Measurements from ENCODE around the gene GPER1.

Gene GPER1

GRCh38 chr7:1111156-1111555 is 23.2 kb downstream of the GPER1 start:
- no peaks in the 10 kb centered on the region for H3K9me2 ChIP-seq (replicated peaks; ENCODE audit: control insufficient read depth, low read length)
- H3K79me2 ChIP-seq (ENCODE audit: control insufficient read depth, low read length) = peaks cover 22% of the 10 kb centered on the region
- peaks cover 6% of the 10 kb centered on the region; the same call in 1 of the 2 replicates for H3K36me3 ChIP-seq (ENCODE audit: control insufficient read depth, low read length)
- H3K4me3 ChIP-seq (ENCODE audit: low read length) = no peak overlapping the region
- no peaks in the 10 kb centered on the region for H3F3A ChIP-seq (ENCODE audit: control insufficient read depth, insufficient read depth)
- peaks cover 12% of the 10 kb centered on the region for H3K4me1 ChIP-seq (ENCODE audit: control insufficient read depth, low read length)
- no peaks in the 10 kb centered on the region for H3K27me3 ChIP-seq (ENCODE audit: control insufficient read depth, low read length)
- no peak overlapping the region for H3K27ac ChIP-seq (ENCODE audit: low read depth, low read length)
- no peaks in the 10 kb centered on the region for H3K9me3 ChIP-seq (ENCODE audit: control insufficient read depth, insufficient read depth, low read length)
- no peaks in the 10 kb centered on the region for H4K20me1 ChIP-seq (ENCODE audit: control insufficient read depth, insufficient read depth, low read depth, low read length)
- no peak for TF ChIP-seq EZH2phosphoT487 (IDR thresholded peaks at IDR 0.05; ENCODE audit: borderline replicate concordance, low read length)
- TF ChIP-seq, protein P1, sequence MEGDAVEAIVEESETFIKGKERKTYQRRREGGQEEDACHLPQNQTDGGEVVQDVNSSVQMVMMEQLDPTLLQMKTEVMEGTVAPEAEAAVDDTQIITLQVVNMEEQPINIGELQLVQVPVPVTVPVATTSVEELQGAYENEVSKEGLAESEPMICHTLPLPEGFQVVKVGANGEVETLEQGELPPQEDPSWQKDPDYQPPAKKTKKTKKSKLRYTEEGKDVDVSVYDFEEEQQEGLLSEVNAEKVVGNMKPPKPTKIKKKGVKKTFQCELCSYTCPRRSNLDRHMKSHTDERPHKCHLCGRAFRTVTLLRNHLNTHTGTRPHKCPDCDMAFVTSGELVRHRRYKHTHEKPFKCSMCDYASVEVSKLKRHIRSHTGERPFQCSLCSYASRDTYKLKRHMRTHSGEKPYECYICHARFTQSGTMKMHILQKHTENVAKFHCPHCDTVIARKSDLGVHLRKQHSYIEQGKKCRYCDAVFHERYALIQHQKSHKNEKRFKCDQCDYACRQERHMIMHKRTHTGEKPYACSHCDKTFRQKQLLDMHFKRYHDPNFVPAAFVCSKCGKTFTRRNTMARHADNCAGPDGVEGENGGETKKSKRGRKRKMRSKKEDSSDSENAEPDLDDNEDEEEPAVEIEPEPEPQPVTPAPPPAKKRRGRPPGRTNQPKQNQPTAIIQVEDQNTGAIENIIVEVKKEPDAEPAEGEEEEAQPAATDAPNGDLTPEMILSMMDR (IDR thresholded peaks at IDR 0.05; ENCODE audit: low read depth, low read length, poor library complexity, severe bottlenecking) = no peak
- H3K4me2 ChIP-seq (ENCODE audit: low read length) = no peak overlapping the region

DNA sequence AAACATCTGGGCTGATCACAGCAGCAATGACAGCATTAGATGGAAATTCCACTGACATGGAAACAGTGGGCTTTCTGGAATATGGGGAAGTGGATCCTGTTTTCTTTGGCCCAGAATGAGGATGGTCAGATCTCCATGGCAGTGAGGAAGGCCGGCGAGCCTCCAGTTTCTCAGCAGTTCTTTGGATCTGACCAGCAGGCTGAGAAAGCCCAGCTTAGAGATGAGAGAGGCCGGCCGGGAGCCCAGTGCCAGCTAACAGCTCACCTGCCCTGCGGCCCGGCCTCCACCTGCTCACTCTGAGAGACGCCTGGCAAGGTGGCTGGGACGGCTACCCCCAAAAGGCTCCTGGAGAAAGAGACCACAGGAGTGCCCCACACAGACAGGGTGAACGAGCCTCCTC is 24.2 kb downstream of the GPER1 start:
- Histone ChIP-seq H3K9me3 (ENCODE audit: control insufficient read depth, insufficient read depth, low read length) (no peaks in the 10 kb centered on the region), H3K36me3 (ENCODE audit: control insufficient read depth, low read length) (peaks cover 6% of the 10 kb centered on the region; the same call in 1 of the 2 replicates)

GRCh38 chr7:1112625-1113547 is 25.0 kb downstream of the GPER1 start:
- Histone ChIP-seq H3K4me2 (ENCODE audit: low read length) (no peak overlapping the region), H4K20me1 (ENCODE audit: control insufficient read depth, insufficient read depth, low read depth, low read length) (0 out of 2 replicates have a peak, but pooled peaks cover 3% of the 10 kb centered on the region)

More for the DNA sequence above, 24.2 kb downstream of the GPER1 start:
- H3K4me3 ChIP-seq (ENCODE audit: low read length) = no peak overlapping the region
- no peaks in the 10 kb centered on the region for H3F3A ChIP-seq (ENCODE audit: control insufficient read depth, insufficient read depth)
- TF ChIP-seq, protein P1 (IDR thresholded peaks at IDR 0.05; ENCODE audit: low read depth, low read length, poor library complexity, severe bottlenecking) = no peak
- TF ChIP-seq EZH2phosphoT487 (IDR thresholded peaks at IDR 0.05; ENCODE audit: borderline replicate concordance, low read length) = no peak
- no peaks in the 10 kb centered on the region for H4K20me1 ChIP-seq (ENCODE audit: control insufficient read depth, insufficient read depth, low read depth, low read length)
- no peaks in the 10 kb centered on the region for H3K9me2 ChIP-seq (replicated peaks; ENCODE audit: control insufficient read depth, low read length)
- peaks cover 3% of the 10 kb centered on the region for H3K4me1 ChIP-seq (ENCODE audit: control insufficient read depth, low read length)
- peaks cover 14% of the 10 kb centered on the region for H3K79me2 ChIP-seq (ENCODE audit: control insufficient read depth, low read length)
- H3K27me3 ChIP-seq (ENCODE audit: control insufficient read depth, low read length) = no peaks in the 10 kb centered on the region
- H3K4me2 ChIP-seq (ENCODE audit: low read length) = no peak overlapping the region
- no peak overlapping the region for H3K27ac ChIP-seq (ENCODE audit: low read depth, low read length)

More at GRCh38 chr7:1112625-1113547, 25.0 kb downstream of the GPER1 start:
- H3K27ac ChIP-seq (ENCODE audit: low read depth, low read length) = no peak overlapping the region
- peaks cover 18% of the 10 kb centered on the region for H3K79me2 ChIP-seq (ENCODE audit: control insufficient read depth, low read length)
- H3K4me3 ChIP-seq (ENCODE audit: low read length) = no peak overlapping the region
- H3K27me3 ChIP-seq (ENCODE audit: control insufficient read depth, low read length) = no peaks in the 10 kb centered on the region
- peaks cover 13% of the 10 kb centered on the region; the same call in 1 of the 2 replicates for H3K36me3 ChIP-seq (ENCODE audit: control insufficient read depth, low read length)
- TF ChIP-seq, protein P1 (IDR thresholded peaks at IDR 0.05; ENCODE audit: low read depth, low read length, poor library complexity, severe bottlenecking) = no peak
- no peak for TF ChIP-seq EZH2phosphoT487 (IDR thresholded peaks at IDR 0.05; ENCODE audit: borderline replicate concordance, low read length)
- no peaks in the 10 kb centered on the region for H3K9me3 ChIP-seq (ENCODE audit: control insufficient read depth, insufficient read depth, low read length)
- H3F3A ChIP-seq (ENCODE audit: control insufficient read depth, insufficient read depth) = no peaks in the 10 kb centered on the region
- no peaks in the 10 kb centered on the region for H3K9me2 ChIP-seq (replicated peaks; ENCODE audit: control insufficient read depth, low read length)
- H3K4me1 ChIP-seq (ENCODE audit: control insufficient read depth, low read length) = no peaks in the 10 kb centered on the region; the same call in 1 of the 2 replicates
